Left kidney (tissue), 2 donors: ENCODE measurements around the gene DMP1. TPM values are rescaled to one million over a fixed set of nuclear protein-coding genes. Genes with fewer than 3 reads are reported as not detected.
"Not testable (repeated sequence)": the region's sequence is repeated elsewhere in the genome, so short reads cannot be mapped to it uniquely, and the experiment has no call there.

Source experiments
- DNase-seq: peaks from one replicate; pipeline ENCODE4 v3.0.0-alpha.2; 2013
- polyA plus RNA-seq: library from polyadenylated mRNA; unstranded; fragments of 120-200 nt; gene quantifications from one replicate; pipeline ENCODE4 v1.2.1, GENCODE V29; 2013; ENCODE audit not compliant: insufficient read length

Gene DMP1
- polyA plus RNA-seq, 1 donor = 0.07 TPM

GRCh38 chr4:87688316-87688715, 38.2 kb downstream of the DMP1 start:
- DNase-seq = no peak

- DNase-seq = not testable (repeated sequence)
These were observed 40.9 kb downstream of the DMP1 start for GRCh38 chr4:87690947-87691346.

DNA sequence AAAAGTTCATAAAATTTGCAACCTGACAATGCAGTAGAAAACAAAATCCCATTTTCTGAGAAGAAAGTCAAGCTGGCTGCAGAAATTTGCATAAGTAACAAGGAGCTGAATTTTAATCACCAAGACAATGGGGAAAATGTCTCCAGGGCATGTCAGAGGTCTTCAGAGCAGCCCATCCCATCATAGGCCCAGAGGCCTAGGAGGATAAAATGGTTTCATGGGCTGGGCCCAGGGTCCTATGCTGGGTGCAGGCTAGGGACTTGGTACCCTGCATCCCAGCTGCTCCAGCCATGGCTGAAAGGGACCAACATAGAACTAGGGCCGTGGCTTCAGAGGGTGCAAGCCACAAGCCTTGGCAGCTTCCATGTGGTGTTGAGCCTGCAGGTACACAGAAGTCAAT, 42.0 kb downstream of the DMP1 start:
- not testable (repeated sequence) for DNase-seq

DNA sequence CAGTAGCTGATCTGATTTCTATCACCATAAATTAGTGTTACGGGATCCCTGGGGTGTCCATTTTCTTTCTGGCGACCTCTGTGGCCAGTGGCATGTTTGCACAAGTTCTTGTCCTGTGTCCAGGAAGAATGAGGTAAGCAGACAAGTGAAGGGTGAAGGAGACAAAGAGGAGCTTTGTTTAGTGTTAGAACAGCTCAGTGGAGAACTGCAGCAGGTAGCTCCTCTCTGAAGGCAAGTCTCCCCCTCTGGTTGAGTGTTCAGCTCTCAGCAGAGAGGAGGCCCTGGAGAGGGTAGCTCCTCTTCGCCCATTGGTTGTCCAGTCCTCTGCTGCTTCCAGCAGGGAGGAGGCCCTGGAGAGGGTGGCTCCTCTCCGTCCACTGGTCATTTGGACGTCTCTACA, 47.2 kb downstream of the DMP1 start:
- no peak for DNase-seq

- no peak for DNase-seq
These were observed 47.9 kb downstream of the DMP1 start for GRCh38 chr4:87697945-87698344.

DNA sequence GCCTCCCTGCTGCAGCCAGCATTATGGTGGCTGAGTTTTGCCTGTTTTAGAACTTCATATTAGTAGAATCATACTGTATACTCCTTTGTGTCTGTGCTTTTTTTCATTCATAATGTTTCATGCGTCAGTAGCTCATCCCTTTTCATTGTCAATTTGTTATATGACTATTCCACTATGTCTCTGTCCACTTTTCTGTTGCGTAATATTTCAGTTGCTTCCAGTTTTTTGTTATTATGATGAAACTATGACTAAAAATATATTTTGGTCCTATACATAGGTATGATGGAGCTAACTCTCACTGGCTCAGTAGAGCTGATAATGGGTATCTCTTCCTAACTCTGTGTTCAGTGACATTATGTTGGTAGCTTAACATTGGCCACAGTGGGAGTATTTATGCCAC, 48.3 kb downstream of the DMP1 start:
- DNase-seq = no peak

GRCh38 chr4:87704001-87704400, 53.9 kb downstream of the DMP1 start:
- no peak for DNase-seq

- no peak for DNase-seq
These were observed 57.3 kb downstream of the DMP1 start for GRCh38 chr4:87707279-87707918.

Other genes with a start within 250 kb of the DMP1 start
- gene NUDT9, start 227.7 kb upstream of the DMP1 start, polyA plus RNA-seq = 73.0 TPM
- 9.2 TPM for gene SPARCL1, start 120.9 kb upstream of the DMP1 start, polyA plus RNA-seq
- gene DSPP, start 41.8 kb upstream of the DMP1 start, polyA plus RNA-seq = 0.03 TPM
- not detected for gene IBSP, start 149.3 kb downstream of the DMP1 start, polyA plus RNA-seq
- gene MEPE, start 182.7 kb downstream of the DMP1 start, polyA plus RNA-seq = not detected